22Rv1 (cell line): ENCODE measurements around the gene C9orf78.

Experiments
- CTCF ChIP-seq: fragments of 450-650 bp; IDR thresholded peaks from 2 replicates; pipeline ENCODE4 v1.5.1; 2017; ENCODE audit warnings: mild to moderate bottlenecking
- ZFX ChIP-seq: fragments of 450-650 bp; IDR thresholded peaks from 2 replicates; pipeline ENCODE4 v1.6.1; 2017; ENCODE audit warnings: antibody characterized with exemption, borderline replicate concordance

DNA sequence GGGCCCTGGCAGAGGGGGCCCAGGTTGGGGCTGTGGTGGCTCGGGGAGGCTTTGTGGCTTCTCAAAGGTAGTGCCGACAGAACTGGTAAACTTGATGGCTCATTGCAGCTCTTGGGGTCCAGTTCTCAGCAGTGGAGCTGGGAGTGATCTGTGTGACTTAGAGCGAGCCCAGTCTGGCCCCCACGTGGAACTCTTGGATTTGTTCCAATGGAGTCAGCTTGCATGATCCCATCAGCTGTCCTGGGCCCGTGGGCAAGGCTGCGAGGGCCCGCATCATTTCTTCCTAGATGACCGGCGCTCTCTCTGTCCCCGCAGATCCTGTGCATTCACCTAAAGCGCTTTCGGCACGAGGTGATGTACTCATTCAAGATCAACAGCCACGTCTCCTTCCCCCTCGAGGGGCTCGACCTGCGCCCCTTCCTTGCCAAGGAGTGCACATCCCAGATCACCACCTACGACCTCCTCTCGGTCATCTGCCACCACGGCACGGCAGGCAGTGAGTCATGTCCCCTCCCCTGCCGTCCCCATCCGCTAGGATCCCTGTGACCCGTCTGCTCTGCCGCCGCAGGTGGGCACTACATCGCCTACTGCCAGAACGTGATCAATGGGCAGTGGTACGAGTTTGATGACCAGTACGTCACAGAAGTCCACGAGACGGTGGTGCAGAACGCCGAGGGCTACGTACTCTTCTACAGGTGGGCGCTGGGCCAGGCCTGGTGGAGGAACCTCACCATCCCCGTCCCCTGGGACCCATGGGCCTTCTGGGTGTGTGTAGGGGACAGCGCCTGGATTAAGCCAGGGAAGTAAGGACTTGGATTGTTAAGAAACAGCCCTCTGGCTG, 39.4 kb upstream of the C9orf78 start:
- TF ChIP-seq CTCF (no peak), ZFX (no peak)
